ENCODE measurements around the gene EMX2.
"Not testable (repeated sequence)": the region's sequence is repeated elsewhere in the genome, so short reads cannot be mapped to it uniquely, and the experiment has no call there.

Gene EMX2

GRCh38 chr10:117560942-117561341 lies 18.4 kb downstream of the EMX2 start:
- DNase-seq (ENCODE audit: low read depth) = no peak

GRCh38 chr10:117562220-117562619 lies 19.7 kb downstream of the EMX2 start:
- no peak for DNase-seq (ENCODE audit: low read depth)

- no peak for DNase-seq (ENCODE audit: low read depth)
Measured at GRCh38 chr10:117562896-117563737, 20.6 kb downstream of the EMX2 start.

GRCh38 chr10:117563780-117564179 lies 21.2 kb downstream of the EMX2 start:
- DNase-seq (ENCODE audit: low read depth) = no peak

- no peak for DNase-seq (ENCODE audit: low read depth)
Measured at GRCh38 chr10:117565068-117565467, 22.5 kb downstream of the EMX2 start.

- DNase-seq (ENCODE audit: low read depth) = no peak
Measured at GRCh38 chr10:117568334-117568733, 25.8 kb downstream of the EMX2 start.

GRCh38 chr10:117569610-117570390 lies 27.3 kb downstream of the EMX2 start:
- DNase-seq (ENCODE audit: low read depth) = no peak

- no peak for DNase-seq (ENCODE audit: low read depth)
Measured at GRCh38 chr10:117570880-117571279, 28.3 kb downstream of the EMX2 start.

- no peak for DNase-seq (ENCODE audit: low read depth)
Measured at GRCh38 chr10:117574498-117575146, 32.1 kb downstream of the EMX2 start.

GRCh38 chr10:117578490-117578889 lies 35.9 kb downstream of the EMX2 start:
- no peak for DNase-seq (ENCODE audit: low read depth)

- no peak for DNase-seq (ENCODE audit: low read depth)
Measured at GRCh38 chr10:117578999-117579590, 36.5 kb downstream of the EMX2 start.

GRCh38 chr10:117581961-117582360 lies 39.4 kb downstream of the EMX2 start:
- DNase-seq (ENCODE audit: low read depth) = no peak

- not testable (repeated sequence) for DNase-seq (ENCODE audit: low read depth)
Measured at GRCh38 chr10:117584831-117585230, 42.3 kb downstream of the EMX2 start.

- DNase-seq (ENCODE audit: low read depth) = no peak
Measured at GRCh38 chr10:117587036-117587435, 44.5 kb downstream of the EMX2 start.

GRCh38 chr10:117590101-117590875 lies 47.7 kb downstream of the EMX2 start:
- DNase-seq (ENCODE audit: low read depth) = no peak

GRCh38 chr10:117591043-117591442 lies 48.5 kb downstream of the EMX2 start:
- no peak for DNase-seq (ENCODE audit: low read depth)

GRCh38 chr10:117594722-117595121 lies 52.2 kb downstream of the EMX2 start:
- no peak for DNase-seq (ENCODE audit: low read depth)

GRCh38 chr10:117596706-117597105 lies 54.2 kb downstream of the EMX2 start:
- no peak for DNase-seq (ENCODE audit: low read depth)

GRCh38 chr10:117597216-117597615 lies 54.7 kb downstream of the EMX2 start:
- DNase-seq (ENCODE audit: low read depth) = no peak

Data from fibroblast of gingiva (primary cell).